Progenitor cell of endocrine pancreas (in vitro differentiated cells): ENCODE measurements around the gene ATP7A. TPM values are rescaled to one million over a fixed set of nuclear protein-coding genes. Genes with fewer than 3 reads are reported as not detected.

Experiments
- DNase-seq: peaks from one replicate; pipeline ENCODE4 v3.0.0; 2021; ENCODE audit warnings: low spot score; ENCODE audit not compliant: unreplicated experiment
- H3K27ac Mint-ChIP-seq: 2 replicates; pipeline ENCODE4 v1.8.0; 2021; ENCODE audit warnings: mild to moderate bottlenecking, moderate library complexity, mixed read lengths
- H3K27me3 Mint-ChIP-seq: 2 replicates; pipeline ENCODE4 v1.8.0; 2021; ENCODE audit warnings: mixed read lengths
- H3K36me3 Mint-ChIP-seq: 2 replicates; pipeline ENCODE4 v1.8.0; 2022; ENCODE audit warnings: mixed read lengths; ENCODE audit not compliant: insufficient read depth
- H3K4me1 Mint-ChIP-seq: 2 replicates; pipeline ENCODE4 v1.8.0; 2021; ENCODE audit warnings: low read depth, mixed read lengths
- H3K4me3 Mint-ChIP-seq: 2 replicates; pipeline ENCODE4 v1.8.0; 2021; ENCODE audit warnings: low read depth, mild to moderate bottlenecking, moderate library complexity, mixed read lengths
- H3K9me3 Mint-ChIP-seq: 2 replicates; pipeline ENCODE4 v1.8.0; 2021; ENCODE audit warnings: low read depth, mixed read lengths
- total RNA-seq: library from RNA; stranded (reverse); gene quantifications from 2 replicates; pipeline ENCODE4 v1.2.1, GENCODE V29; 2021
- TF ChIP-seq, protein P1 (sequence below): fragments of 200-600 bp; sonication (generic); IDR thresholded peaks from one replicate; pipeline ENCODE4 v1.5.0; 2021; ENCODE audit warnings: antibody characterized with exemption, mild to moderate bottlenecking; ENCODE audit not compliant: unreplicated experiment

The ATP7A gene
- total RNA-seq, 1 donor from 2014 or later = 12.1 TPM

GRCh38 chrX:77953708-77954107 lies 43.2 kb downstream of the ATP7A start:
- no peak for DNase-seq
- Mint-ChIP-seq H3K27ac (peak overlapping the region; percentile 29), H3K4me3 (no peak overlapping the region), H3K4me1 (no peaks in the 10 kb centered on the region), H3K27me3 (no peaks in the 10 kb centered on the region), H3K36me3 (peaks cover 2% of the 10 kb centered on the region), H3K9me3 (peaks cover 18% of the 10 kb centered on the region)
- TF ChIP-seq, protein P1, sequence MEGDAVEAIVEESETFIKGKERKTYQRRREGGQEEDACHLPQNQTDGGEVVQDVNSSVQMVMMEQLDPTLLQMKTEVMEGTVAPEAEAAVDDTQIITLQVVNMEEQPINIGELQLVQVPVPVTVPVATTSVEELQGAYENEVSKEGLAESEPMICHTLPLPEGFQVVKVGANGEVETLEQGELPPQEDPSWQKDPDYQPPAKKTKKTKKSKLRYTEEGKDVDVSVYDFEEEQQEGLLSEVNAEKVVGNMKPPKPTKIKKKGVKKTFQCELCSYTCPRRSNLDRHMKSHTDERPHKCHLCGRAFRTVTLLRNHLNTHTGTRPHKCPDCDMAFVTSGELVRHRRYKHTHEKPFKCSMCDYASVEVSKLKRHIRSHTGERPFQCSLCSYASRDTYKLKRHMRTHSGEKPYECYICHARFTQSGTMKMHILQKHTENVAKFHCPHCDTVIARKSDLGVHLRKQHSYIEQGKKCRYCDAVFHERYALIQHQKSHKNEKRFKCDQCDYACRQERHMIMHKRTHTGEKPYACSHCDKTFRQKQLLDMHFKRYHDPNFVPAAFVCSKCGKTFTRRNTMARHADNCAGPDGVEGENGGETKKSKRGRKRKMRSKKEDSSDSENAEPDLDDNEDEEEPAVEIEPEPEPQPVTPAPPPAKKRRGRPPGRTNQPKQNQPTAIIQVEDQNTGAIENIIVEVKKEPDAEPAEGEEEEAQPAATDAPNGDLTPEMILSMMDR = no peak

GRCh38 chrX:77960567-77960966 lies 50.1 kb downstream of the ATP7A start:
- Mint-ChIP-seq H3K4me1 (no peaks in the 10 kb centered on the region), H3K9me3 (peaks cover 30% of the 10 kb centered on the region)
- TF ChIP-seq, protein P1 = no peak

DNA sequence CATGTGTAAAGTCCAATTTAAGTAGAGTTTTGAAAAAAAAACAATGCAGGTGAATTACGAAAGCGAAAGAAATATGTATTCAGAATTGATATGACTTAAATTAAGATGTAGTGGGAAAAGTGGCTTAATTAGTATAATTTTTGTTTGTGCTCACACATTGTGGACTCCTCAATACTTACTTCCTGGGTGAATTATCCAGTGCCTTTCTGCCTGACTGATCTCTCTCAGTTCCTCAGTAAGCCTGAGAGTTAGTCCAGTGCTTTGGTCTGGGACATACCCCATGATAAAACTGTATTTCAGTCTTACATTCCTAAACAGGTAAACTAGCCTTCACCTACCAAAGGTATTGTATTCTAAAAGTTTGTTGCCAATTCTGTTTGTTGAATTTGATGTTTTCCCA lies 50.6 kb downstream of the ATP7A start:
- DNase-seq = no peak
- Mint-ChIP-seq H3K27ac (no peak overlapping the region), H3K4me3 (no peak overlapping the region), H3K4me1 (no peaks in the 10 kb centered on the region), H3K36me3 (peaks cover 7% of the 10 kb centered on the region), H3K27me3 (no peaks in the 10 kb centered on the region), H3K9me3 (peaks cover 32% of the 10 kb centered on the region)
- TF ChIP-seq, protein P1 = no peak

More at GRCh38 chrX:77960567-77960966, 50.1 kb downstream of the ATP7A start:
- no peak overlapping the region for H3K27ac Mint-ChIP-seq
- H3K27me3 Mint-ChIP-seq = no peaks in the 10 kb centered on the region
- no peak for DNase-seq
- H3K4me3 Mint-ChIP-seq = no peak overlapping the region
- peaks cover 5% of the 10 kb centered on the region for H3K36me3 Mint-ChIP-seq

DNA sequence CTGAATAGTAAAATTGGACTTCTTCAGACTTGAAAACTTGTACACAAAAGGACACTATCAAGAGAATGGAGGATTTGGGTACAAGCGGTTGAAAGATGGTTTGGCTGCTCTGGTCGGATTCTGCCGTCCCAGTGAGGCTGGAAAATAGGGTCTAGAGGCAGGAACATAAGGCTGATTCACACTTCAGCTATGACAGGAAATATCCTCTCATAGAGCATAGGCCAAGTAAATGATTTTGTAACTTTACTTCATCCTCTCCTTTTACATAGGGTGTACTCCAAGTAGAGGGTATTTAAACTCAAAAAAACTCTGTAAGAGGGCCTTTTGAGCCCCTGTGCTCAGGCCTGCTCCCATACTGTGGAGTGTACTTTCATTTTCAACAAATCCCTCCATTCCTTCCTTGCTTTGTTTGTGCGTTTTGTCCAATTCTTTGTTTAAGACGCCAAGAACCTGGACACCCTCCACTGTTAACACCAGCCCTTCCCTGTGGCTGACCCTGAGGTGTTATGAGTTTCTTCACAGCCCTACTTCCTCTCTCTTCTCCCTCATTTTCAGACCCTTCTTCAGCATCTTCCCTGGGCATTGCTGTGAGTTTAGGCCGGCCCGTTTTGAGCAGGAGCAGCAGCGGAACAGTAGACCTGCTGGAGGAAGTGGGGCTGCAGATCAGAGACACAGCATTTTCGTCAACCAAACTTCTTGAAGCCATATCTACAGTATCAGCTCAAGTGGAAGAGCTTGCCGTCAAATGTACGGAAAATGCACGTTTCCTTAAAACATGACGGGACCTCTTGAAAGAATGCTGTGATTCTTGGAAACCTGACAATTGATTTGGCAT lies 51.8 kb downstream of the ATP7A start:
- H3K4me3 Mint-ChIP-seq = no peak overlapping the region
- no peaks in the 10 kb centered on the region for H3K4me1 Mint-ChIP-seq
- H3K27me3 Mint-ChIP-seq = no peaks in the 10 kb centered on the region
- H3K27ac Mint-ChIP-seq = no peak overlapping the region
- TF ChIP-seq, protein P1 = no peak
- no peak for DNase-seq
- peaks cover 9% of the 10 kb centered on the region for H3K36me3 Mint-ChIP-seq
- H3K9me3 Mint-ChIP-seq = peaks cover 34% of the 10 kb centered on the region

GRCh38 chrX:77966361-77966760 lies 55.9 kb downstream of the ATP7A start:
- TF ChIP-seq, protein P1 = no peak
- Mint-ChIP-seq H3K27ac (no peak overlapping the region), H3K27me3 (no peaks in the 10 kb centered on the region), H3K4me3 (no peak overlapping the region), H3K9me3 (peaks cover 23% of the 10 kb centered on the region), H3K36me3 (peaks cover 7% of the 10 kb centered on the region), H3K4me1 (no peaks in the 10 kb centered on the region)
- no peak for DNase-seq
